ENCODE results near the gene NBAS.

DNA sequence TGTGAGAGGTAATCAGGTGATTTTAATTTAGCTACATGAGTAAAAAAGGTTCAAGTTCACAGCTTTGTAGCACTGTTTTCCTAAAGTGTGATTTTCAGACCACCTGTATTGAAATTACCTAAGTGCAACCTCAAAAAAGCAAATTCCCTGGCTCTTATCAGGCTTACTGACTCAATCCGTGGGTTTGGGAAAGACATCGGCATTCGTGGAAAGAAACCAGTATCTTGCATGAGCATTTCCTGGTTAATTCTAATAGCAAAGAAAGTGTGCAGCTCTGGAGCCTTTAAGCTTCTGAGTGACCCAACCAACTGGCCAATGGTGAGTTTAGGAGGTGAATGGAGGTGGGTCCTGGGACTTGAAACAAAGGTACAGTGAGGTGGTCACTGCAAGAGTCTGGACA lies 300.9 kb downstream of the NBAS start:
- TF ChIP-seq POLR2AphosphoS5 (IDR thresholded peaks at IDR 0.05; ENCODE audit: low read depth, low read length) (no peak), SIN3A (IDR thresholded peaks at IDR 0.05; ENCODE audit: borderline replicate concordance, insufficient read depth, low read length) (no peak), TAF1 (IDR thresholded peaks at IDR 0.05; ENCODE audit: borderline replicate concordance, insufficient read depth, low read length) (no peak), FOXP2 (optimal IDR thresholded peaks at IDR 0.05; ENCODE audit: borderline replicate concordance, extremely low read depth, extremely low read length, insufficient read depth) (no peak)
- TF ChIP-seq, protein P1, sequence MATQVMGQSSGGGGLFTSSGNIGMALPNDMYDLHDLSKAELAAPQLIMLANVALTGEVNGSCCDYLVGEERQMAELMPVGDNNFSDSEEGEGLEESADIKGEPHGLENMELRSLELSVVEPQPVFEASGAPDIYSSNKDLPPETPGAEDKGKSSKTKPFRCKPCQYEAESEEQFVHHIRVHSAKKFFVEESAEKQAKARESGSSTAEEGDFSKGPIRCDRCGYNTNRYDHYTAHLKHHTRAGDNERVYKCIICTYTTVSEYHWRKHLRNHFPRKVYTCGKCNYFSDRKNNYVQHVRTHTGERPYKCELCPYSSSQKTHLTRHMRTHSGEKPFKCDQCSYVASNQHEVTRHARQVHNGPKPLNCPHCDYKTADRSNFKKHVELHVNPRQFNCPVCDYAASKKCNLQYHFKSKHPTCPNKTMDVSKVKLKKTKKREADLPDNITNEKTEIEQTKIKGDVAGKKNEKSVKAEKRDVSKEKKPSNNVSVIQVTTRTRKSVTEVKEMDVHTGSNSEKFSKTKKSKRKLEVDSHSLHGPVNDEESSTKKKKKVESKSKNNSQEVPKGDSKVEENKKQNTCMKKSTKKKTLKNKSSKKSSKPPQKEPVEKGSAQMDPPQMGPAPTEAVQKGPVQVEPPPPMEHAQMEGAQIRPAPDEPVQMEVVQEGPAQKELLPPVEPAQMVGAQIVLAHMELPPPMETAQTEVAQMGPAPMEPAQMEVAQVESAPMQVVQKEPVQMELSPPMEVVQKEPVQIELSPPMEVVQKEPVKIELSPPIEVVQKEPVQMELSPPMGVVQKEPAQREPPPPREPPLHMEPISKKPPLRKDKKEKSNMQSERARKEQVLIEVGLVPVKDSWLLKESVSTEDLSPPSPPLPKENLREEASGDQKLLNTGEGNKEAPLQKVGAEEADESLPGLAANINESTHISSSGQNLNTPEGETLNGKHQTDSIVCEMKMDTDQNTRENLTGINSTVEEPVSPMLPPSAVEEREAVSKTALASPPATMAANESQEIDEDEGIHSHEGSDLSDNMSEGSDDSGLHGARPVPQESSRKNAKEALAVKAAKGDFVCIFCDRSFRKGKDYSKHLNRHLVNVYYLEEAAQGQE (IDR thresholded peaks at IDR 0.05; ENCODE audit: insufficient read depth in 1 of 2, low read depth in 2 of 2, low read length in 2 of 2): no peak

Measured in PFSK-1 (cell line).